ENCODE data around the gene SMIM26.

The SMIM26 gene

DNA sequence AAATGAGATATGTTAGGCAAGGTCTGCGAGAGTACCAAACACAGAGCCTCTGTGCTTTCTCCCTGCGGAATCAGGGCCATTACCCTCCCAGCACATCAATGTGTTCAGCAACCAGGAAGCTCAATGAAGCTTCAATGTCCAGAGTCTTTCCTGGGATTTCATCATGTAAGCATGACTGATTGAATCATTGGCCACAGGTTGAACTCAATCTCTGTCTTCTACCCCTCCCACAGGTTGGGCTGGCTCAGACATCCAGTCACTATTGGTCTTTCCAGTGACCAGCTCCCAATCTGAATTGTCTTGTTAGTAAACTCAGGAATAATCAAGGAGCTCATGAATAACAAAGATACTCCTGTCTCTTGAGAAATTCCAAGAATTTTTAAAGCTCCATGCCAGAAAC is 17.9 kb downstream of the SMIM26 start:
- FAIRE-seq: no peak

- no peak for FAIRE-seq
Observed at GRCh38 chr20:18587665-18588573, 20.7 kb downstream of the SMIM26 start, which contains the start of gene DTD1. DTD1 (plus strand) TSS chr20:18588054; CDS start chr20:18588073, 19 bp downstream.

- FAIRE-seq: no peak
Observed at GRCh38 chr20:18588574-18588933, 21.3 kb downstream of the SMIM26 start.

DNA sequence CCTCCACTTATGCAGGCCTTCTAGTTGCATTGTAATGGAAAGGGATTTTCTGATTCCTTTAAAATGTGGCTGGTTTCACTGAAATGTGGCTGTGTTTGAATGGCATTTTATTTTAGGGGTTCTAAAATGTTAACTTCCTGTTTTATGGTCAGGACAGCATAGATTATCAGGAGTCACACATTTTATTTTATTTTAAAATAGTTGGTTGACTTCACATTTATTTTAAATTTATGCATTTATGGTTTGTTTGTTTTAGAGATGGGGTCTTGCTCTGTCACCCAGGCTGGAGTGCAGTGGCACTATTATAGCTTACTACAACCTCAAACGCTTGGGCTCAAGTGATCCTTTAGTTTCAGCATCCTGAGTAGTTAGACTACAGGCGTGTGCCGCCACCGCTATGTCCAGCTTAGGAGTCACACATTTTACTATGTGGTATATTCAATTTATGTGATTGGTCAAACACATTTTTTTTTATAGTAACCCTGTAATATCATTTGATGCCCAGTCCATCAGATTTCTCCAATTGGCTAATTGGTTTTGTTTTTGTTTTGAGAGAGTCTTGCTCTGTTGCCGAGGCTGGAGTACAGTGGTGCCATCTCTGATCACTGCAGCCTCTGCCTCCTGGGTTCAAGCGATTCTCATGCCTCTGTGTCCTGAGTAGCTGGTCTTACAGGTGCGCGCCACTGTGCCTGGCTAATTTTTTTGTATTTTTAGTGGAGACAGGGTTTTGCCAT is 22.9 kb downstream of the SMIM26 start:
- FAIRE-seq: no peak

DNA sequence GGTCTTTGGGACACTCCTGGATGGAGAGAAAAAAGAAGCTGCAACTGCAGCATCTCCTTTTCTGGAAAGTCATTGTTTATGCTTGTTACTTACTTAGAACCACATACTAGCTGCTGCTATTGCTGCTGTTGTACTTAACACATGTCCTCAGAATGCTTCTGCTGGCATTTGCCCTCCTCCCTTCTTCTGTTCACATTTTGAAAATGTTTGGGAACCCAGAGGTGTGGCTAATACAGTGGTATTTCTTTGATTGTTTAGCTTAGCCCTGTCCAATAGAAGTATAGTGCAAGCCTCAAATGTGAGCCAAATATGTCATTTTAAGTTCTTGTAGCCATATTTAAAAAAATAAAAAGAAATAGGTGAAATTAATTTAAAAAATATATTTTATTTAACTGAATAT is 29.0 kb downstream of the SMIM26 start:
- FAIRE-seq: no peak

GRCh38 chr20:18609741-18610140 is 42.5 kb downstream of the SMIM26 start:
- no peak for FAIRE-seq

DNA sequence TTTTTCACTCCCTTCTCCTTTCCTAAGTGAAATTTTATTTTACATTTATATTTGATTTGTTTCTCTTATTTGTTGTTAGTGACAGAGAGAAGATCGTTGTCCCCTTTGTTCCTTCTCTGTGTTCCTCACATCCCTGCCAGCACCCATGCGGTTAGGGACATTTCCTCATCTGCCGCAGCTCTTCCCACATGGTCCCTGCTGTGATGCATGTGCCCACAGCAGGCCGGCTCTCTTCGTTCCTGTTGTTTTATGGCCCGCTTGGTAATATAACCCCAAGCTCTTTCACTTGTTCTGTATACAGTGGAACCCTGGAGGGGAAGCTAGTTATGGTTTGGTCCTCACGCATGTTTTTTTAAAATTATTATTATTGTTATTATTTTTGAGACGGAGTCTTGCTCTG is 44.3 kb downstream of the SMIM26 start:
- no peak for FAIRE-seq

- no peak for FAIRE-seq
Observed at GRCh38 chr20:18613553-18613952, 46.3 kb downstream of the SMIM26 start.

- no peak for FAIRE-seq
Observed at GRCh38 chr20:18614244-18614643, 47.0 kb downstream of the SMIM26 start.

- no peak for FAIRE-seq
Observed at GRCh38 chr20:18615020-18615650, 47.9 kb downstream of the SMIM26 start.
